ENCODE data around the gene RIMS4. TPM values are rescaled to one million over a fixed set of nuclear protein-coding genes. Genes with fewer than 3 reads are reported as not detected.

RIMS4 gene
- total and polyA plus RNA-seq, 2 of the 13 experiments (the other 11 are each of a cell fraction or from before 2014, with no cell fraction given) = 0.01 to 0.07 TPM

DNA sequence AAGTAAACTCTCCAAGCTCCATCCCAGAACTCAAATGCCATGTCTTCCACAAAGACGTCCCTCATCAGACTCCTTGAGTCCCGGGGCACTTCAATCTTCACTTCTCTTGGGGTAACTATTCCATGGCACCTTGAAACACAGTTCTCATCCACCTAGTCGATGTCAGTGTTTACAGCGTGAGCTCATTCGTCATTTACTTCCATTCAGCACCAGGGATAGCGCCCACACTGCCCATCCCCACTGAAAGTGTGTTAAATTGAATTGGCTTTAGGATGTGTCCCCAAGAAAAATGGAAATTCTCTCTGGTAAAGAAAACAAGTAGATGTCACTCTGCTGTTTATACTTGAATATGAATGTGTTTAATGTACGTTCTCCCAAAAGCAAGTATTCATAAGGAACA, 33.4 kb downstream of the RIMS4 start (continued):
- no peak for TF ChIP-seq MYNN (CRISPR knock-in tag; IDR thresholded peaks at IDR 0.05; ENCODE audit: low read depth)
- peak; percentile 40; the same call in 1 of the 2 replicates for TF ChIP-seq FOSL2 (CRISPR knock-in tag; IDR thresholded peaks at IDR 0.05)
- TF ChIP-seq, protein P1, sequence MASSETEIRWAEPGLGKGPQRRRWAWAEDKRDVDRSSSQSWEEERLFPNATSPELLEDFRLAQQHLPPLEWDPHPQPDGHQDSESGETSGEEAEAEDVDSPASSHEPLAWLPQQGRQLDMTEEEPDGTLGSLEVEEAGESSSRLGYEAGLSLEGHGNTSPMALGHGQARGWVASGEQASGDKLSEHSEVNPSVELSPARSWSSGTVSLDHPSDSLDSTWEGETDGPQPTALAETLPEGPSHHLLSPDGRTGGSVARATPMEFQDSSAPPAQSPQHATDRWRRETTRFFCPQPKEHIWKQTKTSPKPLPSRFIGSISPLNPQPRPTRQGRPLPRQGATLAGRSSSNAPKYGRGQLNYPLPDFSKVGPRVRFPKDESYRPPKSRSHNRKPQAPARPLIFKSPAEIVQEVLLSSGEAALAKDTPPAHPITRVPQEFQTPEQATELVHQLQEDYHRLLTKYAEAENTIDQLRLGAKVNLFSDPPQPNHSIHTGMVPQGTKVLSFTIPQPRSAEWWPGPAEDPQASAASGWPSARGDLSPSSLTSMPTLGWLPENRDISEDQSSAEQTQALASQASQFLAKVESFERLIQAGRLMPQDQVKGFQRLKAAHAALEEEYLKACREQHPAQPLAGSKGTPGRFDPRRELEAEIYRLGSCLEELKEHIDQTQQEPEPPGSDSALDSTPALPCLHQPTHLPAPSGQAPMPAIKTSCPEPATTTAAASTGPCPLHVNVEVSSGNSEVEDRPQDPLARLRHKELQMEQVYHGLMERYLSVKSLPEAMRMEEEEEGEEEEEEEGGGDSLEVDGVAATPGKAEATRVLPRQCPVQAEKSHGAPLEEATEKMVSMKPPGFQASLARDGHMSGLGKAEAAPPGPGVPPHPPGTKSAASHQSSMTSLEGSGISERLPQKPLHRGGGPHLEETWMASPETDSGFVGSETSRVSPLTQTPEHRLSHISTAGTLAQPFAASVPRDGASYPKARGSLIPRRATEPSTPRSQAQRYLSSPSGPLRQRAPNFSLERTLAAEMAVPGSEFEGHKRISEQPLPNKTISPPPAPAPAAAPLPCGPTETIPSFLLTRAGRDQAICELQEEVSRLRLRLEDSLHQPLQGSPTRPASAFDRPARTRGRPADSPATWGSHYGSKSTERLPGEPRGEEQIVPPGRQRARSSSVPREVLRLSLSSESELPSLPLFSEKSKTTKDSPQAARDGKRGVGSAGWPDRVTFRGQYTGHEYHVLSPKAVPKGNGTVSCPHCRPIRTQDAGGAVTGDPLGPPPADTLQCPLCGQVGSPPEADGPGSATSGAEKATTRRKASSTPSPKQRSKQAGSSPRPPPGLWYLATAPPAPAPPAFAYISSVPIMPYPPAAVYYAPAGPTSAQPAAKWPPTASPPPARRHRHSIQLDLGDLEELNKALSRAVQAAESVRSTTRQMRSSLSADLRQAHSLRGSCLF (CRISPR knock-in tag; IDR thresholded peaks at IDR 0.05; ENCODE audit: borderline replicate concordance) = no peak
- no peak for TF ChIP-seq ZNF326 (CRISPR knock-in tag; IDR thresholded peaks at IDR 0.05; ENCODE audit: borderline replicate concordance)
- TF ChIP-seq ZNF136 (CRISPR knock-in tag; IDR thresholded peaks at IDR 0.05; ENCODE audit: low read depth) = no peak
- no peak for TF ChIP-seq MLLT10 (CRISPR knock-in tag; IDR thresholded peaks at IDR 0.05)
- TF ChIP-seq, protein P2, sequence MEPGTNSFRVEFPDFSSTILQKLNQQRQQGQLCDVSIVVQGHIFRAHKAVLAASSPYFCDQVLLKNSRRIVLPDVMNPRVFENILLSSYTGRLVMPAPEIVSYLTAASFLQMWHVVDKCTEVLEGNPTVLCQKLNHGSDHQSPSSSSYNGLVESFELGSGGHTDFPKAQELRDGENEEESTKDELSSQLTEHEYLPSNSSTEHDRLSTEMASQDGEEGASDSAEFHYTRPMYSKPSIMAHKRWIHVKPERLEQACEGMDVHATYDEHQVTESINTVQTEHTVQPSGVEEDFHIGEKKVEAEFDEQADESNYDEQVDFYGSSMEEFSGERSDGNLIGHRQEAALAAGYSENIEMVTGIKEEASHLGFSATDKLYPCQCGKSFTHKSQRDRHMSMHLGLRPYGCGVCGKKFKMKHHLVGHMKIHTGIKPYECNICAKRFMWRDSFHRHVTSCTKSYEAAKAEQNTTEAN (CRISPR knock-in tag; conservative IDR thresholded peaks at IDR 0.05) = peak; percentile 68; the same call in 1 of the 2 replicates
- TF ChIP-seq, protein P3, sequence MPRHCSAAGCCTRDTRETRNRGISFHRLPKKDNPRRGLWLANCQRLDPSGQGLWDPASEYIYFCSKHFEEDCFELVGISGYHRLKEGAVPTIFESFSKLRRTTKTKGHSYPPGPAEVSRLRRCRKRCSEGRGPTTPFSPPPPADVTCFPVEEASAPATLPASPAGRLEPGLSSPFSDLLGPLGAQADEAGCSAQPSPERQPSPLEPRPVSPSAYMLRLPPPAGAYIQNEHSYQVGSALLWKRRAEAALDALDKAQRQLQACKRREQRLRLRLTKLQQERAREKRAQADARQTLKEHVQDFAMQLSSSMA (CRISPR knock-in tag; IDR thresholded peaks at IDR 0.05) = no peak
- TF ChIP-seq NFIB (CRISPR knock-in tag; IDR thresholded peaks at IDR 0.05; ENCODE audit: borderline replicate concordance) = no peak
- TF ChIP-seq POLR2A (IDR thresholded peaks at IDR 0.05; ENCODE audit: insufficient read depth in 1 of 2, low read depth in 2 of 2, low read length in 2 of 2) = no peak
- TF ChIP-seq ZNF746 (CRISPR knock-in tag; IDR thresholded peaks at IDR 0.05) = no peak
- TF ChIP-seq, protein P4, sequence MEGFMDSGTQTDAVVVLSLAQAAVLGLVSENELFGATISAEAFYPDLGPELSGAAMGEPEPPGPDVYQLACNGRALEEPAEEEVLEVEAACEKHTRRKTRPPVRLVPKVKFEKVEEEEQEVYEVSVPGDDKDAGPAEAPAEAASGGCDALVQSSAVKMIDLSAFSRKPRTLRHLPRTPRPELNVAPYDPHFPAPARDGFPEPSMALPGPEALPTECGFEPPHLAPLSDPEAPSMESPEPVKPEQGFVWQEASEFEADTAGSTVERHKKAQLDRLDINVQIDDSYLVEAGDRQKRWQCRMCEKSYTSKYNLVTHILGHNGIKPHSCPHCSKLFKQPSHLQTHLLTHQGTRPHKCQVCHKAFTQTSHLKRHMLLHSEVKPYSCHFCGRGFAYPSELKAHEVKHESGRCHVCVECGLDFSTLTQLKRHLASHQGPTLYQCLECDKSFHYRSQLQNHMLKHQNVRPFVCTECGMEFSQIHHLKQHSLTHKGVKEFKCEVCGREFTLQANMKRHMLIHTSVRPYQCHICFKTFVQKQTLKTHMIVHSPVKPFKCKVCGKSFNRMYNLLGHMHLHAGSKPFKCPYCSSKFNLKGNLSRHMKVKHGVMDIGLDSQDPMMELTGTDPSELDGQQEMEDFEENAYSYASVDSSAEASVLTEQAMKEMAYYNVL (CRISPR knock-in tag; IDR thresholded peaks at IDR 0.05; ENCODE audit: borderline replicate concordance) = no peak
- no peak for TF ChIP-seq HCFC1 (IDR thresholded peaks at IDR 0.05; ENCODE audit: low read depth, low read length)
- no peak for TF ChIP-seq ZSCAN29 (CRISPR knock-in tag; conservative IDR thresholded peaks at IDR 0.05)
- no peak for TF ChIP-seq FOSL1 (CRISPR knock-in tag; IDR thresholded peaks at IDR 0.05; ENCODE audit: borderline replicate concordance)
- TF ChIP-seq SYNCRIP (IDR thresholded peaks at IDR 0.05; ENCODE audit: insufficient read depth, low read depth, low read length) = no peak
- no peak for TF ChIP-seq FIP1L1 (IDR thresholded peaks at IDR 0.05; ENCODE audit: borderline replicate concordance, insufficient read depth, low read depth, low read length)
- TF ChIP-seq KAT8 (CRISPR knock-in tag; IDR thresholded peaks at IDR 0.05) = peak; percentile 29; the same call in 1 of the 2 replicates
- 0 out of 2 replicates have a peak, but pooled peaks have one; percentile 40 for TF ChIP-seq FOXO1 (CRISPR knock-in tag; IDR thresholded peaks at IDR 0.05)
